Left ventricle myocardium inferior (tissue), 1 donor: ENCODE data around the gene INPP5J. TPM values are rescaled to one million over a fixed set of nuclear protein-coding genes. Genes with fewer than 3 reads are reported as not detected.
A peak's percentile ranks its signal among the peaks of the same experiment; 100 is the strongest.

ENCODE experiments used
- DNase-seq: peaks from one replicate; pipeline ENCODE4 v3.0.0-alpha.2; 2020
- H3K27ac ChIP-seq: fragments of 200-600 bp; replicated peaks from 2 replicates; pipeline ENCODE4 v1.8.0; 2021
- H3K27me3 ChIP-seq: fragments of 200-600 bp; 2 replicates; pipeline ENCODE4 v1.8.0; 2021; ENCODE audit warnings: low read depth
- H3K36me3 ChIP-seq: fragments of 200-600 bp; 2 replicates; pipeline ENCODE4 v1.8.0; 2021
- H3K4me1 ChIP-seq: fragments of 200-600 bp; 2 replicates; pipeline ENCODE4 v1.8.0; 2021
- H3K4me3 ChIP-seq: fragments of 200-600 bp; 2 replicates; pipeline ENCODE4 v1.8.0; 2021; ENCODE audit warnings: mild to moderate bottlenecking, moderate library complexity
- H3K9me3 ChIP-seq: fragments of 200-600 bp; replicated peaks from 2 replicates; pipeline ENCODE4 v1.8.0; 2021
- intact Hi-C: fragments of 100-400 bp; cut with micrococcal nuclease; formaldehyde crosslinking; loops from one replicate; pipeline ENCODE4 v1.11.0; 2022
- total RNA-seq: library from RNA; stranded (reverse); fragmentation: NEBNext Ultra II Directional; extraction: Animal tissue kit (Norgen Biotek cat#: 25700); gene quantifications from one replicate; pipeline ENCODE4 v1.2.1, GENCODE V29; 2021
- TF ChIP-seq, protein P1 (sequence below): fragments of 200-600 bp; IDR thresholded peaks from 2 replicates; pipeline ENCODE4 v1.8.0; 2021; ENCODE audit warnings: antibody characterized with exemption, mild to moderate bottlenecking, borderline replicate concordance
- donor health status: DM: no; HTN: yes; CAD: no; lungs with severe emphysema.

Gene INPP5J
- total RNA-seq, 1 donor from 2014 or later, result 20.7 TPM

DNA sequence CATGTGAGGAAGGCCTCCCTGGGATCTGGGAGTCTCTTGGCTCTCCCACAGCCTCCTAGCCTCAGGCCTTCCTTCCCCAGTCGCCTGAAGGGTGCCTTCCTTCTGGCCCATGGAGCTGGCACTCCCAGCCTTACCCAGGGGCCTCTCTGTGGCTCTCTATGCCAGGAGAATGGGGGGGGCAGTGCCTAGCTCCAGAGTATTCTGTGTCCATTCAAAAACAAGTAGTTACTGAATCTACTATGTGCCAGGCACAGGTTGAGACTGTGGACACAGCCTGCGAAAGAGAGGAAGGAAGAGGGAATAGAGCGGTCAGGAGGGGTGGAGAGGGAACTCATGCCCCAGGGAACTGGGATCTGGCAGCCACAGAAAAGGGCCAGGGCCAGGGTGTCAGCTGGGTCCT, 20.3 kb downstream of the INPP5J start:
- intact Hi-C loops, result no loop called here
- TF ChIP-seq, protein P1, sequence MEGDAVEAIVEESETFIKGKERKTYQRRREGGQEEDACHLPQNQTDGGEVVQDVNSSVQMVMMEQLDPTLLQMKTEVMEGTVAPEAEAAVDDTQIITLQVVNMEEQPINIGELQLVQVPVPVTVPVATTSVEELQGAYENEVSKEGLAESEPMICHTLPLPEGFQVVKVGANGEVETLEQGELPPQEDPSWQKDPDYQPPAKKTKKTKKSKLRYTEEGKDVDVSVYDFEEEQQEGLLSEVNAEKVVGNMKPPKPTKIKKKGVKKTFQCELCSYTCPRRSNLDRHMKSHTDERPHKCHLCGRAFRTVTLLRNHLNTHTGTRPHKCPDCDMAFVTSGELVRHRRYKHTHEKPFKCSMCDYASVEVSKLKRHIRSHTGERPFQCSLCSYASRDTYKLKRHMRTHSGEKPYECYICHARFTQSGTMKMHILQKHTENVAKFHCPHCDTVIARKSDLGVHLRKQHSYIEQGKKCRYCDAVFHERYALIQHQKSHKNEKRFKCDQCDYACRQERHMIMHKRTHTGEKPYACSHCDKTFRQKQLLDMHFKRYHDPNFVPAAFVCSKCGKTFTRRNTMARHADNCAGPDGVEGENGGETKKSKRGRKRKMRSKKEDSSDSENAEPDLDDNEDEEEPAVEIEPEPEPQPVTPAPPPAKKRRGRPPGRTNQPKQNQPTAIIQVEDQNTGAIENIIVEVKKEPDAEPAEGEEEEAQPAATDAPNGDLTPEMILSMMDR, result no peak
- H3K27me3 ChIP-seq, result peaks cover 22% of the 10 kb centered on the region
- DNase-seq, result no peak
- H3K4me3 ChIP-seq, result no peak overlapping the region
- H3K9me3 ChIP-seq, result no peaks in the 10 kb centered on the region
- H3K36me3 ChIP-seq, result no peaks in the 10 kb centered on the region
- peaks cover 12% of the 10 kb centered on the region for H3K4me1 ChIP-seq
- no peak overlapping the region for H3K27ac ChIP-seq

DNA sequence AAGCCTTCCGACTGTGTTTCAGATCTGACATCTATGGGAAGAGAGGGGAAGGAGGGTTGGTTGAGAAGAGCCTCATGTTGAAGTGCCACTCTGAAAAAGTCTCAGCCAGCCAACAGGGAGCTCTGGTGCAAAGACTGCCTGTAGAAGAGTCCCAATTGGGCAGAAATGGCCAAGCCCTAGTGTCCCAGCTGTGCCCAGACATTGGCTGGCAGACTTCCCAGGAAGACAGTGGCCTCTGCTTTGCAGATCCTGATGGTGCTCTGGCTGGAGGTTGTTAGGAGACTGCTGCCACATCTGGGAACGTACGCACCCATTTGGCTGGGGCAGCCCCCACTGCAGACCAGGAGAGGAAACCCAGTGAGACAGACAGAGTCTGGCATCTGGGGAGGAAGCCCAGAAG, 20.8 kb downstream of the INPP5J start:
- TF ChIP-seq, protein P1, result no peak
- DNase-seq, result no peak
- no peaks in the 10 kb centered on the region for H3K9me3 ChIP-seq
- intact Hi-C loops, result no loop called here
- H3K4me3 ChIP-seq, result no peak overlapping the region
- peaks cover 17% of the 10 kb centered on the region for H3K4me1 ChIP-seq
- H3K27me3 ChIP-seq, result peaks cover 17% of the 10 kb centered on the region
- H3K36me3 ChIP-seq, result no peaks in the 10 kb centered on the region
- no peak overlapping the region for H3K27ac ChIP-seq

DNA sequence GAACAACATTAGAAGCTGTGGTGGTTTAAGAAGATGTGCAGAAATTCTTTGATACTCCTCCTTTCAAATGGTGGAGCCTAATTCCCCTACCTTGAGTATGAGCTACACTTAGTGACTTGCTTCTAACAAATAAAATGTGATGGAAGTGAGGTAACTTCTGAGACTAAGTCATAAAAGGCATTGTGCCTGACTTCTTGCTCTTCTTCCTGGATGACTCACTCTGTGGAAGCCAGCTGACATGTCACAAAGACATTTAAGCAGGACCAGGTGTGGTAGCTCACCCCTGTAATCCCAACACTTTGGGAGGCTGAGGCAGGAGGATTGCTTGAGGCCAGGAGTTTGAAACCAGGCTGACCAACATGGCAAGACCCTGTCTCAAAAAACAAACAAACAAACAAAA, 21.5 kb downstream of the INPP5J start:
- Histone ChIP-seq H3K36me3 (no peaks in the 10 kb centered on the region), H3K9me3 (no peaks in the 10 kb centered on the region), H3K27me3 (peaks cover 10% of the 10 kb centered on the region), H3K4me1 (peaks cover 22% of the 10 kb centered on the region), H3K27ac (no peak overlapping the region), H3K4me3 (no peak overlapping the region)
- no peak for DNase-seq
- intact Hi-C loops, result no loop called here
- TF ChIP-seq, protein P1, result no peak

DNA sequence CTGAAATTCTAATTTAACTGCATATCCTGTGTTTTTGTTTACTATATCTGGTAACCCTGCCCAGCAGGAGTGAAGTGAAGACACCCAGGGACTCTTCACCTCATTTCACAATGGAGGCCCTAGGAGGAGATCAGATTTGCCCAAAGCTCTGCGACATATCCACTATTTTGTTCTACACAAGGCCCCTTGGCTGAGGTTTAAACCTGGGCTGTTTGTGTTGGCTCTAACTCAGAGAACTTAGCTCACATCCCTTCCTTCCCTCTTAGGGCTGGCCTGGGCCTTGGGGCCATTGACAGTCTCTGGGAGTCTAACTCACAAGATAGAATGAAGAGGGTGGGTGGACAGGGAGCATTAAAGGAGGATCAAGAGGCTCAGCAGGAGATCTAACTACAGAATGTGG, 25.7 kb downstream of the INPP5J start:
- TF ChIP-seq, protein P1, result no peak
- Histone ChIP-seq H3K27me3 (no peaks in the 10 kb centered on the region), H3K27ac (peak overlapping the region; percentile 83), H3K4me1 (peaks cover 13% of the 10 kb centered on the region), H3K4me3 (no peak overlapping the region), H3K36me3 (no peaks in the 10 kb centered on the region), H3K9me3 (no peaks in the 10 kb centered on the region)
- no peak for DNase-seq
- intact Hi-C loops, result loop anchor here (5.0 kb wide), 2 partner anchors 36 to 201 kb away; no protein-coding TSS in a partner anchor

DNA sequence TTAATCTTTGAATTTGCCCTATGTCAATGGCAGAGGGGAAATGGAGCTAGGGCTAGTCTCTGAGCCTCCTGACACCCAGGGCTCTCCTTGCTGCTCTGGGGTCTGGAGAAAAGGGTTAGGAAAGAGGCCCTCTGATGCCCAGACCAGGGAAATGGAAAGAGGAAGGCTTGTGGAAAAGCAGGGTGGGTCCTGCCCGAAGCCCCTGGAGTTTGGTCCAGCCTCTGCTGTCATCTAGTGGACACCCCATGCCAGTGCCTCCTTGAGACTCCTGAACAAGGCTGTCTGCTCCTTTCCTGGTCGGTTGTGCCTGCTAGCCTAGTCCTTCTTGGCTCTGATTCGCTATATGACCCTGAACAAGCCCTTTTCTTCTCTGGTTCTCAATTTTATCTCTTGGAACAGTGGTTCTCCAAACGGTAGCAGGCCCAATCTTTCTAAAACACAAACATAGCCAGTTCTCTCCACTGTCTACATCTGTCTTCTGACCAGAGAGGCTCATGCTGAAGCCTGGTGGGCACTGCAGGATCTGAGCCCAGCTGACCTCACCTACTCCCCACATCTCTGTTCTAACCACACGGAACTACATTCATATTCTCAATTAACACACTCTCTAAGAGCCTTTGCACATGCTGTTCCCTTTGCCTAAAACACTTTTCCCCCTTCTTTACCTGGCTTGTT, 26.3 kb downstream of the INPP5J start:
- Histone ChIP-seq H3K36me3 (no peaks in the 10 kb centered on the region), H3K4me3 (no peak overlapping the region), H3K9me3 (no peaks in the 10 kb centered on the region), H3K27me3 (no peaks in the 10 kb centered on the region), H3K27ac (peak overlapping the region; percentile 83), H3K4me1 (peaks cover 13% of the 10 kb centered on the region)
- intact Hi-C loops, result loop anchor here (5.0 kb wide), 2 partner anchors 37 to 202 kb away; no protein-coding TSS in a partner anchor
- TF ChIP-seq, protein P1, result peak; percentile 99
- peak; percentile 66 for DNase-seq
